Measurements from ENCODE around the gene LRRC59.

Gene LRRC59

DNA sequence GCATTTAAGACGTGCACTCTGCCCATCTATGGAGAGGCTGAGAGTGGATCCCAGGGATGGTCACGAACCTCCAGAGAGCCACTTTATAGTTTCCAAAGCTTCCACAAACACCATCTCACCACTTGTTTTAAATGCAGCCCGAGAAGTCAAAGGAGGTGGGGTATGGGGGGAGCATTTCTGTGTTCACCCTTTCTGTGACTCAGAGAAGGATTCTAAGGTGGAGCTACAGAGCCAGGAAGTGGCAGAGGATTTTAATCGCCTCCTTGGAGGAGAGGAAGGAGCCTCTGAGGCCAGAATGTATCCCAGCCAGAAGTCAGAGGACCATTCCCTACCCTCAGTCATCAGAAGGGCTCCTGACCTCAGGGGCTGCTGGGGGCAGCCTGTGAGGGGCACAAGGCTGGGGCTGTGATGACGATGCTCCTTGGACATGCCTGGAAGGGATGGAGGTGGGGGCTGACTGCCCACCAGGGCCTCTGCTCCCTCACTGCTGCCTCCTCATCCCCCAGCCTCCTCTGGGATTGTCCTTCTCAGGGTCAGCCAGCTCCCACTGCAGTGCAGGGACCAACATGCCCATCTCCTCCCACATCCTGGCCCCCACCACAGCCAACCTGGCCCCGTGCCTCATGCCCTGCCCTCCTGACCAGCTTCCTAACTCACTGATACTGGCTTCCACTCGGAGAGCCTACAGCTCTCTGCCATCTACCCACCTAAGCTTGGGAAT is 48.6 kb downstream of the LRRC59 start:
- peak; percentile 44 for DNase-seq (ENCODE audit: low spot score)
- ChIA-PET CTCF (interaction anchor here (2.0 kb wide), 1 partner anchor 13 kb away, joined by 7 read pairs; no protein-coding TSS in a partner anchor), POLR2A (ENCODE audit: low non-redundant PET) (no interaction called here)
- TF ChIP-seq CTCF (conservative IDR thresholded peaks at IDR 0.05; ENCODE audit: low read depth) = no peak
- peak overlapping the region; percentile 73 for H3K27ac ChIP-seq

- CTCF ChIA-PET = interaction anchor here (0.7 to 2.0 kb wide), 3 partner anchors 14 to 278 kb away, joined by 4 to 7 read pairs (median 4); partner anchors contain the start of gene COL1A1
- DNase-seq (ENCODE audit: low spot score) = no peak
- TF ChIP-seq CTCF (conservative IDR thresholded peaks at IDR 0.05; ENCODE audit: low read depth) = no peak
- H3K27ac ChIP-seq = peak overlapping the region; percentile 81
- POLR2A ChIA-PET (ENCODE audit: low non-redundant PET) = interaction anchor here (0.7 kb wide), 1 partner anchor 14 kb away, joined by 4 read pairs; no protein-coding TSS in a partner anchor
Measured at GRCh38 chr17:50347894-50348291, 49.4 kb downstream of the LRRC59 start.

DNA sequence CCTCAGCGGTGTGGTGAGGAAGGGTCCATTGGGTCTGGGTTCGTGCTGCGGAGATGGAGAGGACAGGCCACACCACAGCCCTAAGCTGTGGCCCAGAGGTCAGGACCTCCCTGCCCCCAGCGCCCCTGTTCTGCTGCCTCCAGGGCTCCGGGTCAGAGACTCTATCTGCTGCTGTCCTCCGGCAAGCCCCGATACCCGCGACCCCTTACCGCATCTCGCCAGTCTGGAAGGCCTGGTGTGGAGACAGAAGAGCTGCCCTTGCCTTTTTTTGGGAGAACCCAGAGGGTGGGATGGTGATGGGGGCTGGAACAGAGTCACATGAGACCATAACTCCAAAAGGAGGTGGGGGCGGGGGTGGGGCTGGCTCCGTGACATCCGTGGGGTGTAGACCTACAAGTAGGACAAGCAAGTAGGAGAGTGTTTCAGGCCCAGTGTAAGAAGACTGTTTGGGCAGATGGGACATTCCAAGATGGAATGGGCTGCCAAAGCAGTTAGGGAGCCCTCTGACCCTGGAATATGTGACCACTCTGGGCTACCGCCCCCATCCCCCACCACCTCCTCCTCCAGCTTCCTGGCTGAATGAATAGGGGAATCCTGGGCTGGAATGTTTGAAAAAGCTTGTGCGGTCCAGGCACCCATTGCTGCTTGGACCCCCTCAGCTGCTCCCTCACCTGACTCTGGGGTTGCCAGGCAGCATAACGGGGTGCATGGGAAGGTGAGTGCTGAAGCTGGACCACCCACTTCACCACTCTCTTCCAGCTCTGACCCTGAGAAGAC is 50.0 kb downstream of the LRRC59 start:
- TF ChIP-seq CTCF (conservative IDR thresholded peaks at IDR 0.05; ENCODE audit: low read depth) = no peak
- H3K27ac ChIP-seq = peak overlapping the region; percentile 81
- ChIA-PET CTCF (interaction anchor here (0.7 to 1.1 kb wide), 4 partner anchors 49 to 279 kb away, joined by 3 to 4 read pairs (median 4); partner anchors contain the start of gene COL1A1), POLR2A (ENCODE audit: low non-redundant PET) (interaction anchor here (0.7 kb wide), 1 partner anchor 14 kb away, joined by 4 read pairs; no protein-coding TSS in a partner anchor)
- no peak for DNase-seq (ENCODE audit: low spot score)

- H3K27ac ChIP-seq = peak overlapping the region; percentile 81
- ChIA-PET POLR2A (ENCODE audit: low non-redundant PET) (interaction anchor here (1.5 kb wide), 1 partner anchor 55 kb away, joined by 3 read pairs; no protein-coding TSS in a partner anchor), CTCF (interaction anchor here (0.8 to 1.1 kb wide), 3 partner anchors 49 to 145 kb away, joined by 3 to 4 read pairs (median 3); partner anchors contain the start of gene COL1A1)
- TF ChIP-seq CTCF (conservative IDR thresholded peaks at IDR 0.05; ENCODE audit: low read depth) = no peak
- peak; percentile 35 for DNase-seq (ENCODE audit: low spot score)
Measured at GRCh38 chr17:50346313-50347116, 50.8 kb downstream of the LRRC59 start.

GRCh38 chr17:50345432-50346312 is 51.7 kb downstream of the LRRC59 start, which contains the start of gene XYLT2:
Gene XYLT2, plus strand, starts transcription at chr17:50346126. Its CDS starts 15 bp downstream, at chr17:50346141.
- POLR2A ChIA-PET (ENCODE audit: low non-redundant PET) = interaction anchor here (1.5 kb wide), 1 partner anchor 54 kb away, joined by 3 read pairs; no protein-coding TSS in a partner anchor
- no peak for TF ChIP-seq CTCF (conservative IDR thresholded peaks at IDR 0.05; ENCODE audit: low read depth)
- CTCF ChIA-PET = interaction anchor here (1.0 kb wide), 1 partner anchor 49 kb away, joined by 3 read pairs; no protein-coding TSS in a partner anchor
- DNase-seq (ENCODE audit: low spot score) = peak; percentile 95
- H3K27ac ChIP-seq = peak within 1 kb of the TSS; percentile 81

Data from RWPE1 (cell line).